ENCODE measurements around the gene LDLRAD4. TPM values are rescaled to one million over a fixed set of nuclear protein-coding genes. Genes with fewer than 3 reads are reported as not detected.

LDLRAD4 gene
- polyA plus RNA-seq, 1 experiment = not detected

- H3K9me3 ChIP-seq (ENCODE audit: control insufficient read depth, insufficient read depth, low read length) = no peaks in the 10 kb centered on the region
- TF ChIP-seq, protein P1, sequence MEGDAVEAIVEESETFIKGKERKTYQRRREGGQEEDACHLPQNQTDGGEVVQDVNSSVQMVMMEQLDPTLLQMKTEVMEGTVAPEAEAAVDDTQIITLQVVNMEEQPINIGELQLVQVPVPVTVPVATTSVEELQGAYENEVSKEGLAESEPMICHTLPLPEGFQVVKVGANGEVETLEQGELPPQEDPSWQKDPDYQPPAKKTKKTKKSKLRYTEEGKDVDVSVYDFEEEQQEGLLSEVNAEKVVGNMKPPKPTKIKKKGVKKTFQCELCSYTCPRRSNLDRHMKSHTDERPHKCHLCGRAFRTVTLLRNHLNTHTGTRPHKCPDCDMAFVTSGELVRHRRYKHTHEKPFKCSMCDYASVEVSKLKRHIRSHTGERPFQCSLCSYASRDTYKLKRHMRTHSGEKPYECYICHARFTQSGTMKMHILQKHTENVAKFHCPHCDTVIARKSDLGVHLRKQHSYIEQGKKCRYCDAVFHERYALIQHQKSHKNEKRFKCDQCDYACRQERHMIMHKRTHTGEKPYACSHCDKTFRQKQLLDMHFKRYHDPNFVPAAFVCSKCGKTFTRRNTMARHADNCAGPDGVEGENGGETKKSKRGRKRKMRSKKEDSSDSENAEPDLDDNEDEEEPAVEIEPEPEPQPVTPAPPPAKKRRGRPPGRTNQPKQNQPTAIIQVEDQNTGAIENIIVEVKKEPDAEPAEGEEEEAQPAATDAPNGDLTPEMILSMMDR (IDR thresholded peaks at IDR 0.05; ENCODE audit: low read depth, low read length) = no peak
- ChIA-PET CTCF (interaction anchor here (0.6 kb wide), 1 partner anchor 957 kb away, joined by 6 read pairs; no protein-coding TSS in a partner anchor), POLR2A (no interaction called here)
- H3K4me3 ChIP-seq (ENCODE audit: low read depth, low read length) = no peak overlapping the region
- no peak overlapping the region for H3K27ac ChIP-seq (ENCODE audit: low read depth, low read length)
- peaks cover 5% of the 10 kb centered on the region for H3K27me3 ChIP-seq (ENCODE audit: control insufficient read depth, insufficient read depth, low read length)
- DNase-seq (ENCODE audit: low read depth, low spot score) = no peak
Measured at GRCh38 chr18:13625355-13625754, 406.8 kb downstream of the LDLRAD4 start.

- TF ChIP-seq, protein P1 (IDR thresholded peaks at IDR 0.05; ENCODE audit: low read depth, low read length) = no peak
- ChIA-PET POLR2A (no interaction called here), CTCF (interaction anchor here (0.6 kb wide), 1 partner anchor 958 kb away, joined by 6 read pairs; no protein-coding TSS in a partner anchor)
- Histone ChIP-seq H3K9me3 (ENCODE audit: control insufficient read depth, insufficient read depth, low read length) (no peaks in the 10 kb centered on the region), H3K4me3 (ENCODE audit: low read depth, low read length) (no peak overlapping the region), H3K27ac (ENCODE audit: low read depth, low read length) (no peak overlapping the region), H3K27me3 (ENCODE audit: control insufficient read depth, insufficient read depth, low read length) (peaks cover 5% of the 10 kb centered on the region)
- no peak for DNase-seq (ENCODE audit: low read depth, low spot score)
Measured at GRCh38 chr18:13625843-13626543, 407.4 kb downstream of the LDLRAD4 start.

DNA sequence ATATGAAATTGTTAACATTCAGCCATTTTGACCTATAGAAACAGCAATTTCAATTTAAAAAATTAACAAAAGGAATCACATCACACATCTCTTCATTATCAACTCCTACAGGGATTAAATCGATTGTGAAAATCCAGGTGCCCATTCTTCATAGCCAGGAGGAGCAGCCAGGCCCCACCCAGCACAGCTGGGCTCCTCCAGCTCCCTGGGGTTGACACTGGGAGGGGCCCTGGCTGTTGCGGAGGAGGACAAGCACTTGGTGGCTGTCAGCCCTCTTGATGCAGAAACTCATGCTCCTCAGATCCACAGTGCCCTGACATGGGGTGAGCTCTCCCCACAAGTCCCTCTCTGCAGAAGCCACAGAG is 408.0 kb downstream of the LDLRAD4 start:
- no peak overlapping the region for H3K4me3 ChIP-seq (ENCODE audit: low read depth, low read length)
- DNase-seq (ENCODE audit: low read depth, low spot score) = no peak
- H3K27me3 ChIP-seq (ENCODE audit: control insufficient read depth, insufficient read depth, low read length) = peaks cover 5% of the 10 kb centered on the region
- TF ChIP-seq, protein P1 (IDR thresholded peaks at IDR 0.05; ENCODE audit: low read depth, low read length) = no peak
- no peaks in the 10 kb centered on the region for H3K9me3 ChIP-seq (ENCODE audit: control insufficient read depth, insufficient read depth, low read length)
- no peak overlapping the region for H3K27ac ChIP-seq (ENCODE audit: low read depth, low read length)
- CTCF ChIA-PET = no interaction called here
- POLR2A ChIA-PET = no interaction called here

- no peak for DNase-seq (ENCODE audit: low read depth, low spot score)
- H3K9me3 ChIP-seq (ENCODE audit: control insufficient read depth, insufficient read depth, low read length) = no peaks in the 10 kb centered on the region
- H3K4me3 ChIP-seq (ENCODE audit: low read depth, low read length) = no peak overlapping the region
- peaks cover 5% of the 10 kb centered on the region for H3K27me3 ChIP-seq (ENCODE audit: control insufficient read depth, insufficient read depth, low read length)
- ChIA-PET POLR2A (no interaction called here), CTCF (no interaction called here)
- no peak overlapping the region for H3K27ac ChIP-seq (ENCODE audit: low read depth, low read length)
- TF ChIP-seq, protein P1 (IDR thresholded peaks at IDR 0.05; ENCODE audit: low read depth, low read length) = no peak
Measured at GRCh38 chr18:13627639-13628038, 409.1 kb downstream of the LDLRAD4 start.

GRCh38 chr18:13628211-13628610 is 409.7 kb downstream of the LDLRAD4 start:
- no peak overlapping the region for H3K27ac ChIP-seq (ENCODE audit: low read depth, low read length)
- POLR2A ChIA-PET = no interaction called here
- H3K9me3 ChIP-seq (ENCODE audit: control insufficient read depth, insufficient read depth, low read length) = peaks cover under 1% of the 10 kb centered on the region; the same call in 1 of the 2 replicates
- peaks cover 5% of the 10 kb centered on the region for H3K27me3 ChIP-seq (ENCODE audit: control insufficient read depth, insufficient read depth, low read length)
- CTCF ChIA-PET = no interaction called here
- no peak for DNase-seq (ENCODE audit: low read depth, low spot score)
- TF ChIP-seq, protein P1 (IDR thresholded peaks at IDR 0.05; ENCODE audit: low read depth, low read length) = no peak
- H3K4me3 ChIP-seq (ENCODE audit: low read depth, low read length) = no peak overlapping the region
